Mesodermal cell (in vitro differentiated cells): ENCODE results near the gene EPHA3.

Experiments
- H3K27ac ChIP-seq: 2 replicates; pipeline ENCODE4 v1.7.0; 2013; ENCODE audit warnings: mild to moderate bottlenecking, low read depth, low read length, moderate library complexity; ENCODE audit not compliant: severe bottlenecking
- H3K36me3 ChIP-seq: 2 replicates; pipeline ENCODE4 v1.7.1; 2013; ENCODE audit warnings: mild to moderate bottlenecking, low read length, moderate library complexity; ENCODE audit not compliant: control insufficient read depth, insufficient read depth
- H3K4me1 ChIP-seq: one replicate; pipeline ENCODE4 v1.7.1; 2013; ENCODE audit warnings: mild to moderate bottlenecking, low read length; ENCODE audit not compliant: insufficient read depth, control insufficient read depth, poor library complexity, severe bottlenecking
- H3K4me3 ChIP-seq: 2 replicates; pipeline ENCODE4 v1.7.0; 2013; ENCODE audit warnings: low read length, control low read depth, mild to moderate bottlenecking; ENCODE audit not compliant: insufficient read depth, poor library complexity, severe bottlenecking; ENCODE audit errors: extremely low read depth
- H3K9me3 ChIP-seq: 2 replicates; pipeline ENCODE4 v1.7.1; 2013; ENCODE audit warnings: mild to moderate bottlenecking, low read length, moderate library complexity; ENCODE audit not compliant: control insufficient read depth
- WGBS, 2 experiments: methylation state at CpG; one replicate each; pipeline ENCODE4 v1.1.5; 2013; ENCODE audit warnings: missing lambda C conversion rate in 2 of 2; ENCODE audit not compliant: insufficient coverage in 2 of 2; 5-methylcytosine and 5-hydroxymethylcytosine counted together

The EPHA3 gene

DNA sequence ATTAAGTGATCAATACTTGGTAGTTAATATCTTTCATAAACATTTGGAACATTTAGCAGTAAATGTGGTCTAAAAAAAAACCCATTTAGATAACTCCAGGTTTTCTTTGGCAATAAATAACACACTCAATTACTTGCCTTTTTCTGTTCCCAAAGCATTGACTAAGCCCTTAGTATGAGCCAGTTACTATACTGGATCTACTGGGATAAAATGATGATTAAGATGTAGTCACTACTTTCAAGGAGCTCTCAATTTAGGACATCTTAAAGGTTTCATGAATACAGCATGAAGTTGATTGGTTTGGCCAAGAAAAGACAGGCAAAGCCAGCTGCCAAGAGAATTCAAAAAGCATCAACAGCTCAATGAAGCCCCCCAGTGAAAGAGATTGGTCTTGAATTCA is 250.9 kb downstream of the EPHA3 start:
- H3K9me3 ChIP-seq, result no peaks in the 10 kb centered on the region
- peaks cover 4% of the 10 kb centered on the region for H3K4me1 ChIP-seq
- no peak overlapping the region for H3K27ac ChIP-seq
- H3K4me3 ChIP-seq, result no peak overlapping the region
- H3K36me3 ChIP-seq, result no peaks in the 10 kb centered on the region

DNA sequence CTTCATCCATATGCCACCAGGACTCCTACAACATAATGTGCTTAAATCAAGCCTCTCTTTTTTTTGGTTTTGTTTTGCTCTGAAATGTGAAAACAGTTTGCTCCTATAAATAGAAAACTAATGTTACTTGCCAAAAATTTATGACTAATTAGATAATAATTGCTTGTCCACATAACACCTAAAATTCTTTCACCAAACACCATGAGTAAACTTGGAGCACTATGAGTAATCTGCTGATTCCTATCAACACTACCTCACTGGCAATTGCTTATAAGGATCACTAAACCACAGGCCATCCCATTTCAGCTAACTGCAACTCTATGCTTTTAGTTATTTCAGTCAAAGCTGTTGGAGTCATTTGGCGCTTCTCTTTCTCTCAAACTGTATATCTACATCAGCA is 252.7 kb downstream of the EPHA3 start:
- Histone ChIP-seq H3K36me3 (no peaks in the 10 kb centered on the region), H3K9me3 (no peaks in the 10 kb centered on the region), H3K4me1 (peaks cover 4% of the 10 kb centered on the region), H3K27ac (no peak overlapping the region), H3K4me3 (no peak overlapping the region)
- 100% methylated on average over 1 of the region's 1 CpG for WGBS, 2 experiments

DNA sequence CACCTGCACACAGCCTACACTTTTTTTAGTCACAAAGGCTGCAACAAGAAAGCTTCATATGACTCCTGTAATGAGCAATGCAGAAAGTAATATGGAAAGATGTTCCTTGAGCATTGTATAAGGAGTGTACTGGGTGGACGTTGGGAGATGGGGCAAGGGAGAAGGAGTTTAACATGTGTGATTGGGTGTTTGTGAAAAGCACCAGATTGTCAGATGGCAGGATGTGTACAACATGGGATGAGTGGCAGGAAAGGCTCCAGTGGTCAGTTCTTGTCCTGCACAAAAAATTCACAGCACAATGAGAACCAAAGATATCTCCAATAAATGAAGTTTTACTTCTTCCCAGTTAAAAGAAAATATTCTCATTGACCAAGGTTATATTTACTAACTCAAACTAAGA is 255.1 kb downstream of the EPHA3 start:
- WGBS, 2 experiments, result 75 to 100% methylated on average over 1 of the region's 1 CpG
- Histone ChIP-seq H3K27ac (no peak overlapping the region), H3K36me3 (no peaks in the 10 kb centered on the region), H3K4me3 (no peak overlapping the region), H3K4me1 (peaks cover 4% of the 10 kb centered on the region), H3K9me3 (no peaks in the 10 kb centered on the region)

- no peaks in the 10 kb centered on the region for H3K9me3 ChIP-seq
- H3K4me1 ChIP-seq, result peaks cover 4% of the 10 kb centered on the region
- H3K4me3 ChIP-seq, result no peak overlapping the region
- H3K27ac ChIP-seq, result no peak overlapping the region
- H3K36me3 ChIP-seq, result no peaks in the 10 kb centered on the region
- WGBS, 2 experiments, result 80 to 86% methylated on average over 1 to 2 of the region's 3 CpGs
These were observed 255.8 kb downstream of the EPHA3 start for GRCh38 chr3:89363171-89363570.

- Histone ChIP-seq H3K9me3 (no peaks in the 10 kb centered on the region), H3K27ac (no peak overlapping the region), H3K4me1 (peaks cover 4% of the 10 kb centered on the region)
These were observed 256.9 kb downstream of the EPHA3 start for GRCh38 chr3:89364314-89364713.

DNA sequence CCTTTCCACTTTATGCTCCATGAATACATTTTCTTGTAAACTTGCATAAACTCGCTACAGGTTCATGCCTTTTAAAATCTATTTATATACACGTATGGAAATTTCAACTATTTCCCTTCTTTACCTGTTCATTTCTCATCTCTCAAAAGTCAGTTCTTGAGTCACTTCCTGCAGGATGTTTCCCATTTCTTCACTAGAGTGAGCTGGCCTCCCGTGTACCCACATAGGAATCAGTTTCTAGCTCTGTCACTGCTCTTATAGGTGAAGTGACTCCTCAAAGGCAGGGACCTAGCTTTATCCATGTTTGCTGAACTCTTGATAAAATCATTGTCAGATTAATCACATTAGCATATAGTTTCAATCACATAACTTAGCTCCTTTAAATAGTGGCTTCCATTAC is 259.7 kb downstream of the EPHA3 start:
- no peak overlapping the region for H3K4me3 ChIP-seq
- H3K36me3 ChIP-seq, result no peaks in the 10 kb centered on the region
- no peaks in the 10 kb centered on the region for H3K9me3 ChIP-seq
- 80 to 85% methylated on average over 3 of the region's 3 CpGs for WGBS, 2 experiments
- no peaks in the 10 kb centered on the region for H3K4me1 ChIP-seq
- no peak overlapping the region for H3K27ac ChIP-seq

More at GRCh38 chr3:89364314-89364713, 256.9 kb downstream of the EPHA3 start:
- no peaks in the 10 kb centered on the region for H3K36me3 ChIP-seq
- no peak overlapping the region for H3K4me3 ChIP-seq

- no peak overlapping the region for H3K27ac ChIP-seq
- no peaks in the 10 kb centered on the region for H3K36me3 ChIP-seq
- no peaks in the 10 kb centered on the region for H3K9me3 ChIP-seq
- 83 to 100% methylated on average over 1 to 2 of the region's 3 CpGs for WGBS, 2 experiments
- H3K4me1 ChIP-seq, result no peaks in the 10 kb centered on the region
- no peak overlapping the region for H3K4me3 ChIP-seq
These were observed 261.4 kb downstream of the EPHA3 start for GRCh38 chr3:89368846-89369245.

DNA sequence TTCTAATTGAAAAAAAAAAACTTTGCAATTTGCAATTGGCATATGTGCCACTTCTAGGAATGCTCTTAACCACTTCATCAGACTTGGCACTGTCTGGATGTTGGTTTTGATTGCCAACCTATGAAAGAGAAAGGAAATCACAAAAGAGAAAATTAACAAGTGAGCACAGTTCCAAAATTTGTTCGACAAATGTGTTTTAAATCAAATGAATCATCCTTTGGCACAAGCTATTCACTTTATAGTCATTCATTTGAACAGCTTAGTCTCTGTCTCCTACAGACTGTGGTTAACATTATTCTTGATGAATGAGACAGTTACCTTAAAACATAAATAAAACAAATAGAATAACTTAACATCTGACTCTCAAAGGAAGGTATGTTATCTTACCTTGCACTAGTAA is 265.0 kb downstream of the EPHA3 start:
- no CpG with 5 or more reads among the region's 1 CpG for WGBS, 2 experiments
- H3K4me3 ChIP-seq, result no peak overlapping the region
- no peaks in the 10 kb centered on the region for H3K9me3 ChIP-seq
- H3K36me3 ChIP-seq, result no peaks in the 10 kb centered on the region
- no peak overlapping the region for H3K27ac ChIP-seq
- H3K4me1 ChIP-seq, result no peaks in the 10 kb centered on the region

DNA sequence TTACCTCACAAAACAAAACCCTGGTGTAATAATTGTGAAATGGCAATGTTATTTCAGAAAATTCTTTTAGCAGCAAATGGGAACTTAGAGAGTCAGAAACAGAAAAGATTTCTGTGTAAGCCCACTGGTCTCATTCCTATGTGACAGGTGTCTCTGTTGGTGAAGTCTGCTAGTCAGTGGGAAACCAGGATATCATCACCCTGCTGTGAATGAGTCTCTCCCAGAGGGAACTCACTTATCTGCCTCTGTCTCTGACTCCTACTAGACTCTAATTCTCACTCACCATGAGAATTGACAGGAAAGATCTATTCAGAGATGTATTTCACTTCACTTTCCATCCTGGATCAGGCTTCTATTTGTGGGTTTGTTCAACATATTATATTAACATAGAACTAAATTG is 266.0 kb downstream of the EPHA3 start:
- no peak overlapping the region for H3K27ac ChIP-seq
- no peaks in the 10 kb centered on the region for H3K4me1 ChIP-seq
- no peaks in the 10 kb centered on the region for H3K36me3 ChIP-seq
- no peak overlapping the region for H3K4me3 ChIP-seq
- no peaks in the 10 kb centered on the region for H3K9me3 ChIP-seq

DNA sequence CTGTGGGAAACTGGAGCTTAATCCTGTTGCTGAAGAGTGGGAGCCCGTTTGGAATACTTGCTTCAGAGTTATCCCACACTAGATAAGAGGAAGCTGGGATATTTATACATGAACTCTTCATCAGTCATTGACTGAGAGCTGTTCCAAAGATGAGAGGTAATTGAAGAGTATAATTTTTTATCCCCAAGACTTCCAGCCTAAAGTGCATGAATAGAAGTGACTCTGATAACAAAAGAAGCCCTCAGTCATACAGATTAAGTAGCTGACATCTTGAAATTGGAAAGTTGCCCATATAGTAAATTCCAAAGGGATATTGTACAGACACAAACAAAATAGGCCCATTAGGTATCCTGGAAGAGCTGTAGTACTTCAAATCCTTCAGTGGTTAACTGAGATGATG is 268.0 kb downstream of the EPHA3 start:
- no peaks in the 10 kb centered on the region for H3K36me3 ChIP-seq
- no peaks in the 10 kb centered on the region for H3K4me1 ChIP-seq
- no peak overlapping the region for H3K27ac ChIP-seq
- H3K9me3 ChIP-seq, result no peaks in the 10 kb centered on the region
- no CpG with 5 or more reads among the region's 1 CpG for WGBS, 2 experiments
- no peak overlapping the region for H3K4me3 ChIP-seq

DNA sequence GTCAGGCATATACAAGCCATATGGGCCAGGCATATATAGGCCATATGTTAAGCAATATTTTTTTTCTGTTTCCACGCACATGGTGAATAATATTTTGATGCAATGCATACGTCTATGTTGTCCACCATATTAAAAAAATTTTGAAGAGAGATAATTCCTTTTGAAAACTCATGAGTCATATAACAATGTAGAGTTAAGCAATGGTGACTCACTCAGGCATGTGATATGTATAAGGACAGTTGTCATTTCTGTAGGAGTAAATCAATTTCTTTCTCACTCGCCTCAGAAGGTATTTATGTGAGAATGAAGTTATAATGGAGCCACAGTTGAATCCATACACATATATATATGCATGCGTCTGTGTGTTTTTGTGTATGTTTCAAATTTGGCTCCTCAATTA is 272.6 kb downstream of the EPHA3 start:
- no peak overlapping the region for H3K4me3 ChIP-seq

DNA sequence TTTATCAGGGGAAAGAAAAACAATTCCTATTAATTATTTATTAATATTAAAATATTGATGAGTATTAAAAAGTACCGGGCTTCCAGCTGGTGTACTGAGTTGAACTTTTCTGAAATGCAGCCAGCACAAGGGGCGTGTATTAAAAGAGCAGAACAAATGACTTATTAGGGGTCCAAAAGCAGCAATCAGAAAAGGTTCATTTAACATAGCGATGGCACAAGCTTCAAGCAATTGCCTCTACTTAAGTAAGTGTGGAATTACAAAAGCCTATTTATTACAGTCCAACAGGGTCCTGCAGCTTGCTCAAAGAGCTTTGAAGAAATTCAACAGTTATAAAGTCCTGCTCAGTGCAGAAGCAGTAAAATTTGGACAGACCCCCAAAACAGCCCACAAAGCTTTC is 285.6 kb downstream of the EPHA3 start:
- H3K36me3 ChIP-seq, result no peaks in the 10 kb centered on the region
- 70 to 100% methylated on average over 1 of the region's 3 CpGs for whole genome bisulfite sequencing, 2 experiments
- no peaks in the 10 kb centered on the region for H3K9me3 ChIP-seq
- no peak overlapping the region for H3K4me3 ChIP-seq
- H3K27ac ChIP-seq, result no peak overlapping the region
- no peaks in the 10 kb centered on the region for H3K4me1 ChIP-seq

More for the DNA sequence above, 272.6 kb downstream of the EPHA3 start:
- H3K36me3 ChIP-seq, result no peaks in the 10 kb centered on the region
- H3K9me3 ChIP-seq, result no peaks in the 10 kb centered on the region
- no CpG with 5 or more reads among the region's 4 CpGs for WGBS, 2 experiments
- no peak overlapping the region for H3K27ac ChIP-seq
- no peaks in the 10 kb centered on the region for H3K4me1 ChIP-seq
